HCT116 (cell line): Measurements from ENCODE around the gene NDUFS7. TPM values are rescaled to one million over a fixed set of nuclear protein-coding genes. Genes with fewer than 3 reads are reported as not detected.

Experiments
- ATAC-seq: fragments of 200-7000 bp; cut with Tn5 transposase; 2 replicates; pipeline ENCODE4 v1.9.1; 2020; ENCODE audit warnings: mild to moderate bottlenecking, moderate library complexity
- BruUV-seq: library from RNA; stranded (reverse); fragments of 400-500 nt; replicated peaks from 2 replicates; lab custom pipeline; 2021; lab: Mats Ljungman, UMichigan
- CTCF ChIA-PET: fragments of 300-600 bp; sonication (Branson Sonifier 250); formaldehyde crosslinking; loops from one replicate; lab custom pipeline; 2021; ENCODE audit warnings: antibody characterized with exemption; lab: Charles Lee
- POLR2A ChIA-PET: fragments of 300-600, 350-600 bp; sonication (Branson Sonifier 250); formaldehyde crosslinking; loops from one replicate; lab custom pipeline; 2021; ENCODE audit warnings: antibody characterized with exemption; lab: Charles Lee
- RAD21 ChIA-PET, 2 experiments: fragments of 300-600 bp; sonication (Branson Sonifier 250); formaldehyde crosslinking; loops; one replicate each; lab custom pipeline; 2023; ENCODE audit warnings: low total read pairs in 2 of 2; ENCODE audit not compliant: uncharacterized antibody in 2 of 2, unreplicated experiment in 2 of 2, low non-redundant PET in 1 of 2; lab: Charles Lee
- DNase-seq: peaks from one replicate; pipeline ENCODE4 v3.0.0-alpha.2; 2010; ENCODE audit warnings: low read depth, low spot score
- H2AFZ ChIP-seq: fragments of 200-600 bp; shearing (Covaris generic), sonication (generic); 2 replicates; pipeline ENCODE4 v1.6.1; 2017; ENCODE audit warnings: low read depth, mixed run types, mixed read lengths, antibody characterized with exemption, low read length; ENCODE audit not compliant: poor library complexity, severe bottlenecking
- H3K27ac ChIP-seq: 2 replicates; pipeline ENCODE4 v1.5.1; 2012; ENCODE audit warnings: low read depth, low read length
- H3K27me3 ChIP-seq: fragments of 200-600 bp; sonication (generic); 2 replicates; pipeline ENCODE4 v1.6.1; 2016; ENCODE audit warnings: mixed run types, low read length, mixed read lengths; ENCODE audit not compliant: insufficient read depth
- H3K36me3 ChIP-seq, 2 experiments: fragments of 200-500 bp in 1 of 2; fragments of 200-600 bp in 1 of 2; sonication (Bioruptor generic) in 1 of 2; sonication (generic) in 1 of 2; 2 replicates each; pipeline versions ENCODE4 v1.5.1 to v1.6.1; 2014 to 2016; ENCODE audit warnings: low read length in 2 of 2, inconsistent platforms in 1 of 2, mixed read lengths in 1 of 2, mixed run types in 1 of 2; ENCODE audit not compliant: insufficient read depth in 2 of 2, control insufficient read depth in 1 of 2
- H3K4me1 ChIP-seq, 2 experiments: fragments of 200-600 bp in 1 of 2; sonication (generic) in 1 of 2; 2 replicates each; pipeline versions ENCODE4 v1.5.1 to v1.6.1; 2012 to 2017; ENCODE audit warnings: low read length in 2 of 2, inconsistent platforms in 1 of 2, mild to moderate bottlenecking in 1 of 2, mixed read lengths in 1 of 2, mixed run types in 1 of 2, moderate library complexity in 1 of 2; ENCODE audit not compliant: insufficient read depth in 2 of 2, control insufficient read depth in 1 of 2
- H3K4me2 ChIP-seq: fragments of 200-600 bp; sonication (generic); 2 replicates; pipeline ENCODE4 v1.6.1; 2017; ENCODE audit warnings: mixed run types, low read length, mixed read lengths
- H3K4me3 ChIP-seq, 2 experiments: fragments of 200-600 bp in 1 of 2; sonication (generic) in 1 of 2; replicated peaks in 1 of 2; 2 replicates each; pipeline ENCODE4 v1.5.1; 2011 to 2016; ENCODE audit warnings: low read length in 2 of 2, control low read depth in 1 of 2, low read depth in 1 of 2, mild to moderate bottlenecking in 1 of 2, mixed read lengths in 1 of 2, mixed run types in 1 of 2
- H3K79me2 ChIP-seq: fragments of 200-600 bp; sonication (generic); 2 replicates; pipeline ENCODE4 v1.6.1; 2017; ENCODE audit warnings: mild to moderate bottlenecking, mixed run types, low read length, moderate library complexity, mixed read lengths; ENCODE audit not compliant: insufficient read depth
- H3K9ac ChIP-seq: fragments of 200-600 bp; sonication (generic); 2 replicates; pipeline ENCODE4 v1.6.1; 2016; ENCODE audit warnings: low read length, mixed read lengths
- H3K9me2 ChIP-seq: fragments of 200-600 bp; sonication (generic), shearing (Covaris generic); 2 replicates; pipeline ENCODE4 v1.6.1; 2017; ENCODE audit warnings: mixed run types, mild to moderate bottlenecking, moderate library complexity; ENCODE audit not compliant: insufficient read depth
- H3K9me3 ChIP-seq, 2 experiments: fragments of 200-500 bp in 1 of 2; fragments of 200-600 bp in 1 of 2; sonication (Bioruptor generic) in 1 of 2; sonication (generic) in 1 of 2; 2 replicates each; pipeline ENCODE4 v1.6.1; 2014 to 2017; ENCODE audit warnings: low read length in 2 of 2, mixed read lengths in 2 of 2, inconsistent platforms in 1 of 2, low read depth in 1 of 2, mild to moderate bottlenecking in 1 of 2, mixed run types in 1 of 2, moderate library complexity in 1 of 2; ENCODE audit not compliant: control insufficient read depth in 1 of 2, insufficient read depth in 1 of 2
- H4K20me1 ChIP-seq: fragments of 200-600 bp; sonication (generic), shearing (Covaris generic); 2 replicates; pipeline ENCODE4 v1.6.1; 2017; ENCODE audit warnings: mixed run types, mild to moderate bottlenecking, moderate library complexity; ENCODE audit not compliant: insufficient read depth
- CEBPB ChIP-seq: IDR thresholded peaks from 2 replicates; pipeline ENCODE4 v1.6.1; 2012; ENCODE audit warnings: low read depth
- CTCF ChIP-seq, 3 experiments: fragments of 200-600 bp in 1 of 3; sonication (generic) in 1 of 3; IDR thresholded peaks in 2 of 3; conservative IDR thresholded peaks in 1 of 3; 2 replicates each; pipeline ENCODE4 v1.5.1; 2012 to 2017; ENCODE audit warnings: low read depth in 2 of 3, low read length in 2 of 3, antibody characterized with exemption in 1 of 3, borderline replicate concordance in 1 of 3, control low read depth in 1 of 3, mild to moderate bottlenecking in 1 of 3, mixed read lengths in 1 of 3, mixed run types in 1 of 3, moderate library complexity in 1 of 3; ENCODE audit not compliant: insufficient read depth in 1 of 3
- EGR1 ChIP-seq: IDR thresholded peaks from 2 replicates; pipeline ENCODE4 v1.6.1; 2012; ENCODE audit warnings: low read depth
- SIN3A ChIP-seq: IDR thresholded peaks from 2 replicates; pipeline ENCODE4 v1.6.1; 2012; ENCODE audit warnings: low read depth
- SP1 ChIP-seq: IDR thresholded peaks from 2 replicates; pipeline ENCODE4 v1.6.1; 2012; ENCODE audit warnings: low read depth
- ZBTB33 ChIP-seq: IDR thresholded peaks from 2 replicates; pipeline ENCODE4 v1.6.1; 2011; ENCODE audit warnings: mild to moderate bottlenecking, low read length, moderate library complexity; ENCODE audit not compliant: insufficient replicate concordance; ENCODE audit errors: extremely low read depth
- intact Hi-C: fragments of 100-400 bp; cut with micrococcal nuclease; formaldehyde crosslinking; loops from 2 replicates; pipeline ENCODE4 v1.10.0; 2022
- total RNA-seq: library from RNA; stranded (reverse); gene quantifications from one replicate; pipeline ENCODE4 v1.2.1, GENCODE V29; 2021; ENCODE audit not compliant: unreplicated experiment
- TF ChIP-seq, protein P1 (sequence below): IDR thresholded peaks from 2 replicates; pipeline ENCODE4 v1.6.1; 2012

The NDUFS7 gene
- total RNA-seq, 1 experiment from 2014 or later, result 114 TPM

- POLR2A ChIA-PET, result interaction anchor here (1.1 kb wide), 1 partner anchor 21 kb away, joined by 3 read pairs; no protein-coding TSS in a partner anchor
- H3K79me2 ChIP-seq, result peaks cover 15% of the 10 kb centered on the region
Measured at GRCh38 chr19:1382250-1382649, 1.5 kb upstream of the NDUFS7 start.

More at GRCh38 chr19:1382250-1382649, 1.5 kb upstream of the NDUFS7 start:
- Histone ChIP-seq H3K4me1 (peaks cover 5 to 16% of the 10 kb centered on the region in 2 experiments), H3K9ac (no peak overlapping the region), H2AFZ (no peak overlapping the region), H3K9me3 (no peaks in the 10 kb centered on the region), H3K9me2 (no peaks in the 10 kb centered on the region), H3K27me3 (no peaks in the 10 kb centered on the region), H4K20me1 (no peaks in the 10 kb centered on the region), H3K4me3 (no peak overlapping the region), H3K36me3 (no peaks in the 10 kb centered on the region), H3K4me2 (no peak overlapping the region), H3K27ac (no peak overlapping the region)
- CTCF ChIA-PET, result interaction anchor here (0.7 to 1.9 kb wide), 4 partner anchors 63 to 138 kb away, joined by 3 to 7 read pairs (median 4); no protein-coding TSS in a partner anchor
- ATAC-seq, result no peak
- DNase-seq, result no peak
- BruUV-seq, result no TSS peak
- RAD21 ChIA-PET, result no interaction called here
- TF ChIP-seq SIN3A, result no peak
- TF ChIP-seq CTCF (IDR thresholded peaks at IDR 0.05 in 2 of 3, conservative IDR thresholded peaks at IDR 0.05 in 1 of 3; ENCODE audit: borderline replicate concordance in 1 of 3, insufficient read depth in 1 of 3, low read depth in 2 of 3, low read length in 2 of 3), result no peak
- TF ChIP-seq, protein P1, sequence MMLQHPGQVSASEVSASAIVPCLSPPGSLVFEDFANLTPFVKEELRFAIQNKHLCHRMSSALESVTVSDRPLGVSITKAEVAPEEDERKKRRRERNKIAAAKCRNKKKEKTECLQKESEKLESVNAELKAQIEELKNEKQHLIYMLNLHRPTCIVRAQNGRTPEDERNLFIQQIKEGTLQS, result no peak
- no peak for TF ChIP-seq ZBTB33
- no peak for TF ChIP-seq SP1
- no peak for TF ChIP-seq CEBPB
- no peak for TF ChIP-seq EGR1
- intact Hi-C loops, result no loop called here
